Osteocyte (in vitro differentiated cells): Measurements from ENCODE around the gene EAPP. TPM values are rescaled to one million over a fixed set of nuclear protein-coding genes. Genes with fewer than 3 reads are reported as not detected.
"Not testable (repeated sequence)": the region's sequence is repeated elsewhere in the genome, so short reads cannot be mapped to it uniquely, and the experiment has no call there.

Source experiments
- DNase-seq: peaks from one replicate; pipeline ENCODE4 v3.0.0; 2021; ENCODE audit warnings: mixed read lengths; ENCODE audit not compliant: unreplicated experiment; ENCODE audit errors: extremely low spot score
- H3K27ac Mint-ChIP-seq: one replicate; pipeline ENCODE4 v1.8.0; 2021; ENCODE audit warnings: mild to moderate bottlenecking, mixed read lengths; ENCODE audit not compliant: unreplicated experiment
- H3K27me3 Mint-ChIP-seq: one replicate; pipeline ENCODE4 v1.8.0; 2021; ENCODE audit warnings: mixed read lengths; ENCODE audit not compliant: unreplicated experiment
- H3K36me3 Mint-ChIP-seq: one replicate; pipeline ENCODE4 v1.8.0; 2021; ENCODE audit warnings: mixed read lengths; ENCODE audit not compliant: unreplicated experiment
- H3K4me1 Mint-ChIP-seq: one replicate; pipeline ENCODE4 v1.8.0; 2021; ENCODE audit warnings: mixed read lengths; ENCODE audit not compliant: unreplicated experiment
- H3K4me3 Mint-ChIP-seq: one replicate; pipeline ENCODE4 v1.8.0; 2021; ENCODE audit warnings: mild to moderate bottlenecking, moderate library complexity, mixed read lengths; ENCODE audit not compliant: unreplicated experiment
- H3K9me3 Mint-ChIP-seq: one replicate; pipeline ENCODE4 v1.8.0; 2021; ENCODE audit warnings: mixed read lengths; ENCODE audit not compliant: unreplicated experiment
- CTCF ChIP-seq: fragments of 200-600 bp; sonication (generic); IDR thresholded peaks from 2 replicates; pipeline ENCODE4 v1.5.0; 2021; ENCODE audit warnings: antibody characterized with exemption, mild to moderate bottlenecking, moderate library complexity
- total RNA-seq: library from RNA; stranded (reverse); gene quantifications from 2 replicates; pipeline ENCODE4 v1.2.1, GENCODE V29; 2021

EAPP gene
- total RNA-seq, 1 donor from 2014 or later: 42.0 TPM

- H3K27me3 Mint-ChIP-seq: no peaks in the 10 kb centered on the region
- H3K27ac Mint-ChIP-seq: no peak overlapping the region
- no peak for DNase-seq
- H3K36me3 Mint-ChIP-seq: no peaks in the 10 kb centered on the region
- no peak for TF ChIP-seq CTCF
- no peaks in the 10 kb centered on the region for H3K4me1 Mint-ChIP-seq
- H3K4me3 Mint-ChIP-seq: no peak overlapping the region
- no peaks in the 10 kb centered on the region for H3K9me3 Mint-ChIP-seq
Observed at GRCh38 chr14:34482463-34482862, 57.0 kb downstream of the EAPP start.

GRCh38 chr14:34479694-34480093, 59.8 kb downstream of the EAPP start:
- no peak overlapping the region for H3K4me3 Mint-ChIP-seq
- no peaks in the 10 kb centered on the region for H3K4me1 Mint-ChIP-seq
- H3K27ac Mint-ChIP-seq: no peak overlapping the region
- no peaks in the 10 kb centered on the region for H3K9me3 Mint-ChIP-seq
- no peaks in the 10 kb centered on the region for H3K27me3 Mint-ChIP-seq
- TF ChIP-seq CTCF: no peak
- H3K36me3 Mint-ChIP-seq: no peaks in the 10 kb centered on the region
- no peak for DNase-seq

GRCh38 chr14:34478261-34478660, 61.2 kb downstream of the EAPP start:
- no peak for TF ChIP-seq CTCF
- Mint-ChIP-seq H3K9me3 (no peaks in the 10 kb centered on the region), H3K36me3 (no peaks in the 10 kb centered on the region), H3K4me1 (no peaks in the 10 kb centered on the region), H3K27ac (no peak overlapping the region), H3K27me3 (peaks cover 3% of the 10 kb centered on the region), H3K4me3 (no peak overlapping the region)
- DNase-seq: no peak

GRCh38 chr14:34476036-34476435, 63.5 kb downstream of the EAPP start:
- H3K27me3 Mint-ChIP-seq, H3K4me3 Mint-ChIP-seq, DNase-seq, H3K27ac Mint-ChIP-seq, H3K36me3 Mint-ChIP-seq, H3K9me3 Mint-ChIP-seq, H3K4me1 Mint-ChIP-seq: not testable (repeated sequence)

GRCh38 chr14:34475163-34475562, 64.3 kb downstream of the EAPP start:
- H3K9me3 Mint-ChIP-seq: no peaks in the 10 kb centered on the region
- H3K27ac Mint-ChIP-seq: no peak overlapping the region
- no peaks in the 10 kb centered on the region for H3K36me3 Mint-ChIP-seq
- TF ChIP-seq CTCF: no peak
- H3K4me1 Mint-ChIP-seq: no peaks in the 10 kb centered on the region
- H3K4me3 Mint-ChIP-seq: no peak overlapping the region
- DNase-seq: no peak
- peaks cover 3% of the 10 kb centered on the region for H3K27me3 Mint-ChIP-seq

- Mint-ChIP-seq H3K9me3 (no peaks in the 10 kb centered on the region), H3K4me3 (no peak overlapping the region), H3K36me3 (no peaks in the 10 kb centered on the region), H3K27me3 (peaks cover 3% of the 10 kb centered on the region), H3K27ac (no peak overlapping the region), H3K4me1 (no peaks in the 10 kb centered on the region)
- DNase-seq: no peak
- no peak for TF ChIP-seq CTCF
Observed at GRCh38 chr14:34474187-34474679, 65.3 kb downstream of the EAPP start.
